Parathyroid adenoma (tissue), 2 donors: Measurements from ENCODE around the gene KLHDC2.
A peak's percentile ranks its signal among the peaks of the same experiment; 100 is the strongest.
"Not testable (repeated sequence)": the region's sequence is repeated elsewhere in the genome, so short reads cannot be mapped to it uniquely, and the experiment has no call there.

Source experiments
- H2AFZ ChIP-seq: fragments of 300-600 bp; sonication (generic); one replicate; pipeline ENCODE4 v1.7.0; 2017; ENCODE audit warnings: antibody characterized with exemption, mild to moderate bottlenecking
- H3K27ac ChIP-seq: fragments of 300-600 bp; sonication (generic); one replicate; pipeline ENCODE4 v1.7.0; 2017
- H3K27me3 ChIP-seq: fragments of 300-600 bp; sonication (generic); one replicate; pipeline ENCODE4 v1.7.0; 2017; ENCODE audit warnings: low read length; ENCODE audit not compliant: control insufficient read depth, insufficient read depth
- H3K36me3 ChIP-seq: fragments of 300-600 bp; sonication (generic); one replicate; pipeline ENCODE4 v1.7.0; 2017; ENCODE audit warnings: low read length; ENCODE audit not compliant: control insufficient read depth, insufficient read depth
- H3K4me1 ChIP-seq: fragments of 300-600 bp; sonication (generic); one replicate; pipeline ENCODE4 v1.7.0; 2017; ENCODE audit warnings: control low read depth
- H3K4me2 ChIP-seq: fragments of 300-600 bp; sonication (generic); one replicate; pipeline ENCODE4 v1.7.0; 2017; ENCODE audit warnings: low read length
- H3K4me3 ChIP-seq: fragments of 300-600 bp; sonication (generic); one replicate; pipeline ENCODE4 v1.7.0; 2017; ENCODE audit warnings: low read depth, low read length
- H3K79me2 ChIP-seq: fragments of 300-600 bp; sonication (generic); one replicate; pipeline ENCODE4 v1.7.0; 2017; ENCODE audit warnings: control low read depth
- H3K9ac ChIP-seq: fragments of 300-600 bp; sonication (generic); one replicate; pipeline ENCODE4 v1.7.0; 2017; ENCODE audit warnings: mild to moderate bottlenecking
- H3K9me3 ChIP-seq: fragments of 300-600 bp; sonication (generic); one replicate; pipeline ENCODE4 v1.7.0; 2017; ENCODE audit warnings: low read length; ENCODE audit not compliant: control insufficient read depth
- TF ChIP-seq, protein P1 (sequence below): fragments of 300-600 bp; sonication (generic); IDR thresholded peaks from one replicate; pipeline ENCODE4 v1.7.0; 2017; ENCODE audit warnings: antibody characterized with exemption, mild to moderate bottlenecking
- donor health status: primary hyperparathyroidism.

The KLHDC2 gene, protein sequence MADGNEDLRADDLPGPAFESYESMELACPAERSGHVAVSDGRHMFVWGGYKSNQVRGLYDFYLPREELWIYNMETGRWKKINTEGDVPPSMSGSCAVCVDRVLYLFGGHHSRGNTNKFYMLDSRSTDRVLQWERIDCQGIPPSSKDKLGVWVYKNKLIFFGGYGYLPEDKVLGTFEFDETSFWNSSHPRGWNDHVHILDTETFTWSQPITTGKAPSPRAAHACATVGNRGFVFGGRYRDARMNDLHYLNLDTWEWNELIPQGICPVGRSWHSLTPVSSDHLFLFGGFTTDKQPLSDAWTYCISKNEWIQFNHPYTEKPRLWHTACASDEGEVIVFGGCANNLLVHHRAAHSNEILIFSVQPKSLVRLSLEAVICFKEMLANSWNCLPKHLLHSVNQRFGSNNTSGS

DNA sequence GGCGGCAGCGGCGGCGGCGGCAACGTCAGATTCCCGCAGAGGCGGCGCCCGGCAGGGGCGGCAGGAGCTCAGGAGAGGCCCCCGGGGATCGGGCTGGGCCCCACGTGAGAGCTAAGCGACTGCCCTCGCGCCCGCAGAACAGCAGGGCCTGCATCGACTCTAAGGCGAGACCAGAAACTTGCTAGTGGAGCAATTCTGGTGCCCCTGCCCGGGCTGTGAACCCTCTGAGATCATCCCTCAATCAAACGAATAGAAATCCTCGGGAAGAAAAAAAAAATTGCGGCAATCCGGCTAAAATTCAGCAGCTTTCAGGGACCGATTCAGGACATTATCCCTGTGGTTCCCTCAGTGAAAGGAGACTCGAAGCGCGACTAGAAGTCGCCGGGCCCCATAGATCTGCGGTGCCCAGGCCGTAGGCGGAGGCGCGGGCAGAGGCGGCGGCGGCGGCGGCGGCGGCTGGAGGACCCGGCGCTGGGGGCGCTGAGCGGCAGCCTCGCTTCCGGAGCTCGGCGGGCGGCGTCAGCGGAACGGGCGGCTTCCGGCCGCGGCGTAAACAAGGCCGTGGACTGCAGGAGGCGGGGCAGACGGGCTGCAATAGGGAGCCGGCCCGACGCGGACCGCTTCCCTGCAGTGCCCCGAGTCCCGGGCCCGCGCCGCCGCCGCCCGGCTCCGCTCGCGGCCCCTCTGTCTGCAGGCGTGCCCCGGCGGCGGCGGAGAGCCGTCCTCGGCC, at the start of gene KLHDC2:
Gene KLHDC2, plus strand, starts transcription at position 583 of the 730 bp plus-strand sequence. CDS start 316 bp downstream, outside the sequence.
- no peaks in the 10 kb centered on the region for H3K27me3 ChIP-seq
- peak within 1 kb of the TSS; percentile 98 for H2AFZ ChIP-seq
- H3K4me2 ChIP-seq = peak within 1 kb of the TSS; percentile 99
- no peaks in the 10 kb centered on the region for H3K9me3 ChIP-seq
- peaks cover 15% of the 10 kb centered on the region for H3K79me2 ChIP-seq
- H3K27ac ChIP-seq = peak within 1 kb of the TSS; percentile 99
- H3K9ac ChIP-seq = peak within 1 kb of the TSS; percentile 91
- H3K36me3 ChIP-seq = no peaks in the 10 kb centered on the region
- peak within 1 kb of the TSS; percentile 80 for H3K4me3 ChIP-seq
- H3K4me1 ChIP-seq = peaks cover 4% of the 10 kb centered on the region
- TF ChIP-seq, protein P1, sequence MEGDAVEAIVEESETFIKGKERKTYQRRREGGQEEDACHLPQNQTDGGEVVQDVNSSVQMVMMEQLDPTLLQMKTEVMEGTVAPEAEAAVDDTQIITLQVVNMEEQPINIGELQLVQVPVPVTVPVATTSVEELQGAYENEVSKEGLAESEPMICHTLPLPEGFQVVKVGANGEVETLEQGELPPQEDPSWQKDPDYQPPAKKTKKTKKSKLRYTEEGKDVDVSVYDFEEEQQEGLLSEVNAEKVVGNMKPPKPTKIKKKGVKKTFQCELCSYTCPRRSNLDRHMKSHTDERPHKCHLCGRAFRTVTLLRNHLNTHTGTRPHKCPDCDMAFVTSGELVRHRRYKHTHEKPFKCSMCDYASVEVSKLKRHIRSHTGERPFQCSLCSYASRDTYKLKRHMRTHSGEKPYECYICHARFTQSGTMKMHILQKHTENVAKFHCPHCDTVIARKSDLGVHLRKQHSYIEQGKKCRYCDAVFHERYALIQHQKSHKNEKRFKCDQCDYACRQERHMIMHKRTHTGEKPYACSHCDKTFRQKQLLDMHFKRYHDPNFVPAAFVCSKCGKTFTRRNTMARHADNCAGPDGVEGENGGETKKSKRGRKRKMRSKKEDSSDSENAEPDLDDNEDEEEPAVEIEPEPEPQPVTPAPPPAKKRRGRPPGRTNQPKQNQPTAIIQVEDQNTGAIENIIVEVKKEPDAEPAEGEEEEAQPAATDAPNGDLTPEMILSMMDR = peak; percentile 24

DNA sequence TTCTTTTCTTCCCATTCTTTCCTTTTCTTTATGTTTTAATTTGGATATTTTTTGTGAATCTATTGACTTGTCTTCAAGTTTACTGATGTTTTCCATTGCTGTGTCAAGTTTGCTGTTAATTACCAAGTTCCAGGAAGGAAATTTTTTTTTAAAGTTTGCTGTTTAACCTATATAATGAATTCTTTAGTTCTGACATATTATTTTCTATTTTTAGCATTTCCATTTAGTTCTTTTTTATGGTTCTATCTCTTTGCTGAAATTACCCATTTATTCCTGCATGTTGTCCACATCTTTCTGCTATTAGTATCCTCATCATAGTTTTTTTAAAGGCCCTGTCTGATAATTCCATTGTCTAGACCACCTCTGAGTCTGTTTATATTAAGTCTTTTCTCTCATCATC, 47.2 kb upstream of the KLHDC2 start:
- Histone ChIP-seq H3K27ac (no peak overlapping the region), H3K4me1 (no peaks in the 10 kb centered on the region), H3K4me2 (no peak overlapping the region)

DNA sequence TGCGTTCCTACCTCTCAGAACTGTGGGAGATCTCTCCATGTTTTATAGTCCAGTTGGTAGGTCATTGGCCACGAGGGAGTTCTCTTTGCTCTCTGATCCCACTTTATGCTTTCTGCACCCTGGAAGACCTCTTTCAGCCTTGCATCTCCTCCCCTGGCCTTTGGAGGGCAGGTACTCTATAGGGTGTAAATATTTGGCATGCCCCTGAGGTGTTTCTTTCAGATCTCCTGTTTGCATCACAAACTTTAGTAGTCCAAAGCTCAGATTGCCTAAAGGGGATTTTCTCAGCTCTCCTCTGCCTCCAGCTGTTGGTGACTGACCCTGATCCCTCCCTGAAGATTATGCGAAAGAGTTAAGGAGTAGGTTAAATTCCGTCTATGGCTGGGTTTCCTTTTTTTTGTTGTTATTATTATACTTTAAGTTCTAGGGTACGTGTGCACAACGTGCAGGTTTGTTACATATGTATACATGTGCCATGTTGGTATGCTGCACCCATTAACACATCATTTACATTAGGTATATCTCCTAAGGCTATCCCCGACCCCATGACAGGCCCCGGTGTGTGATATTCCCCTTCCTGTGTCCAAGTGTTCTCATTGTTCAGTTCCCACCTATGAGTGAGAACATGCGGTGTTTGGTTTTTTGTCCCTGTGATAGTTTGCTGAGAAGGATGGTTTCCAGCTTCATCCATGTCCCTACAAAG, 46.1 kb upstream of the KLHDC2 start:
- H3K4me1 ChIP-seq, H3K79me2 ChIP-seq, H3K27ac ChIP-seq, H3K9ac ChIP-seq, H3K27me3 ChIP-seq, H2AFZ ChIP-seq, H3K9me3 ChIP-seq, H3K4me3 ChIP-seq, H3K4me2 ChIP-seq, H3K36me3 ChIP-seq: not testable (repeated sequence)

More for the DNA sequence above, 47.2 kb upstream of the KLHDC2 start:
- TF ChIP-seq, protein P1 = no peak
- Histone ChIP-seq H3K27me3 (no peaks in the 10 kb centered on the region), H2AFZ (no peak overlapping the region), H3K79me2 (no peaks in the 10 kb centered on the region), H3K9ac (no peak overlapping the region), H3K9me3 (no peaks in the 10 kb centered on the region), H3K4me3 (no peak overlapping the region), H3K36me3 (peaks cover 3% of the 10 kb centered on the region)

DNA sequence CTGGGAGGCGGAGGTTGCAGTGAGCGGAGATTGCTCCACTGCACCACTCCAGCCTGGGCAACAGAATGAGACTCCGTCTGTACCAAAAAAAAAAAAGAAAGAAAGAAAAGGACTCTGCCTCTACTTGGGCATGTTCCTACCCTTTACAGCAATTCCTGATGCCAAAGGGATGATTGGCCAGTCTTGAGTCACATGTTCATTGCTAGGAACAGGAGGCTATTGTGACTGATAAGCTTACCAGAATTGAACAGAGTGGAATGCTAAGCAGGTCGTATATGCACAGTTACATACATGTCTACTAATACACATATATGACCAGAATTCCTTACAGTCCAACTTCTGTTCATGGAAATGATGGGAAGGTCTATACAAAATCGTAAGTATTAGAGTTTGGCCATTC, 40.8 kb upstream of the KLHDC2 start:
- Histone ChIP-seq H3K79me2 (no peaks in the 10 kb centered on the region), H3K4me3 (no peak overlapping the region), H3K4me2 (no peak overlapping the region), H3K4me1 (no peaks in the 10 kb centered on the region), H3K36me3 (no peaks in the 10 kb centered on the region), H3K9ac (no peak overlapping the region), H2AFZ (no peak overlapping the region), H3K9me3 (no peaks in the 10 kb centered on the region), H3K27me3 (no peaks in the 10 kb centered on the region), H3K27ac (no peak overlapping the region)
- TF ChIP-seq, protein P1 = no peak

DNA sequence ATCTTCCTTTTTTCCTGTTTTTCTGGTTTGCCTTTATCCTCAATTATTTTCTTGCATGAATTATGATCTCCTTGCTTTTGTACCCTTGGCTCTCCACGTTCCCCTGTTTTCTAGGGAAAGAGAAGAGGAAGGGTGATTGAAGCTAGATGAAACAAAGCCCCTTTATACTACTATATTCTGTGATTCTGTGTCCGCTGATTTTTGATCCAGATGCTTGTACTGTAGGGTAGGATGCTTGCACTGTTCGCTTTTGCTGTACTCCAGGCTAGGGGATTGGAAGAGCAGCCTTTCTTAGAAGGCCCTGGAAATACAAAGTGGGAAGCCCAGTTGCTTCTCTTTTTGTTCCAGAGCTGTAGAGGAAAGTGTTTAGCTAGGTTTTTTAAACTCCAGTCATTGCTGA, 35.1 kb upstream of the KLHDC2 start:
- Histone ChIP-seq H3K9me3 (no peaks in the 10 kb centered on the region), H3K79me2 (no peaks in the 10 kb centered on the region), H3K36me3 (no peaks in the 10 kb centered on the region), H3K4me3 (no peak overlapping the region), H3K9ac (no peak overlapping the region), H3K27me3 (no peaks in the 10 kb centered on the region), H3K27ac (no peak overlapping the region), H3K4me1 (no peaks in the 10 kb centered on the region), H3K4me2 (no peak overlapping the region), H2AFZ (no peak overlapping the region)
- TF ChIP-seq, protein P1 = no peak
